GM18868 (cell line): ENCODE data around the gene ZC3H12C.
A peak's percentile ranks its signal among the peaks of the same experiment; 100 is the strongest.
"Not testable (repeated sequence)": the region's sequence is repeated elsewhere in the genome, so short reads cannot be mapped to it uniquely, and the experiment has no call there.

Source experiments
- ATAC-seq: cut with Tn5 transposase; IDR thresholded peaks from one replicate; pipeline ENCODE4 v1.9.1; 2021; ENCODE audit warnings: mild to moderate bottlenecking, moderate library complexity; ENCODE audit not compliant: unreplicated experiment

The ZC3H12C gene

GRCh38 chr11:110092515-110093406 lies at the start of gene ZC3H12C:
Gene ZC3H12C, plus strand, starts transcription at chr11:110093392. Its CDS starts 20 bp downstream, at chr11:110093412.
- peak; percentile 60 for ATAC-seq

DNA sequence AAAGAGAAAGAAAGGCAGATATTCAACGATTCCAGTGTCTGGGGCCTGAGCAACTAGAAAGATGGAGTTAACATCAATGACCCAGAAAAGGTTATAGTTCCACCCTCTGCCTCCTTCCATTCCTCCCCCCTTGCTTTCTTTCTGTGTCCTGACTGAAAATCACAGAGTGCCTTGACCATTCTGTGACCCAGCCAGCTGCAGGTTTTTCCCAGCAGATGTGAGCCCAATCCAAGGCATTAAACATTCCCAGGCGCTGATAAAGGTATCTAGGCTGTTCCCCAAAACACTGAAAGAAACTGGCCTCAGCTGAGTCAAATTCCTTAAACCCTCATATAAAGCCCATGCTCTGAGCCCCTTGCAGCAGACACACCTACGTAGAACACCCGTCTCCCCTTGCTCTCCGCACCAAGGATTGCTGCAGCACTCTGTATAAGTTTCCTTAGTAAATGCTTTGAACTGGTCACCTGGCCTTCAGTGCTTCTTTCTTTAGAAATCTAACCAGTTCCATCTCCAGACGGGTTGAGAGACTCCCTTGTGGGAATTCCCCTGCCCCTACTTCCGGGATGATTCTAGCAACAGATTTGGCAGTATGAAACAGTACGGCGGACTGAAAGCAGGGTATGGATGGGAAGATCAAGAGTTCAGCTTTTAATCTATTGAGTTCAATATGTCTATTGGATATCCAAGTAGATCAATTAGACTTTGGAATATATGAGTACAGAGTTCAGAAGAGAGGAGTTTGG lies 48.8 kb upstream of the ZC3H12C start:
- ATAC-seq, result no peak

GRCh38 chr11:110046775-110047380 lies 46.3 kb upstream of the ZC3H12C start:
- no peak for ATAC-seq

- no peak for ATAC-seq
These were observed 43.5 kb upstream of the ZC3H12C start for GRCh38 chr11:110049501-110050200.

GRCh38 chr11:110050201-110050506 lies 43.0 kb upstream of the ZC3H12C start:
- ATAC-seq, result no peak

DNA sequence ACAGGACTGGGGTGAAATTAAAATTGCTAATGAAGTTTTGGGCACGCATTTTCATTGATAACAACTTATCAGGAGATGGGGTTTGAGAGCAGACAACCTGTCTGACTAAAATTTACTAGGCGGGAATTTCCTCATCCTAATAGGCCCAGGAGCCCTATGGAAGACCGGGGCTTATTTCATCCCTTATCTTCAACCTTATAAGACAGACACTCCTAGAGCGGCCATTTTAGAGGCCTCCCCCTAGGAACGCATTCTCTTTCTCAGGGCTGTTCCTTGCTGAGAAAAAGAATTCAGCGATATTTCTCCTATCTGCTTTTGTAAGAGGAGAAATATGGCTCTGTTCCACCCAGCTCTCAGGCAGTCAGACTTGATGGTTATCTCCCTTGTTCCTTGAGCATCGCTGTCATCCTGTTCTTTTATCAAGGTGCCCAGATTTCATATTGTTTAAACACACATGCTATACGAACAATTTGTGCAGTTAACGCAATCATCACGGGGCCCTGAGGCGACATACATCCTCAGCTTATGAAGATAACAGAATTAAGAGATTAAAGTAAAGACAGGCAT lies 39.3 kb upstream of the ZC3H12C start:
- ATAC-seq, result no peak

DNA sequence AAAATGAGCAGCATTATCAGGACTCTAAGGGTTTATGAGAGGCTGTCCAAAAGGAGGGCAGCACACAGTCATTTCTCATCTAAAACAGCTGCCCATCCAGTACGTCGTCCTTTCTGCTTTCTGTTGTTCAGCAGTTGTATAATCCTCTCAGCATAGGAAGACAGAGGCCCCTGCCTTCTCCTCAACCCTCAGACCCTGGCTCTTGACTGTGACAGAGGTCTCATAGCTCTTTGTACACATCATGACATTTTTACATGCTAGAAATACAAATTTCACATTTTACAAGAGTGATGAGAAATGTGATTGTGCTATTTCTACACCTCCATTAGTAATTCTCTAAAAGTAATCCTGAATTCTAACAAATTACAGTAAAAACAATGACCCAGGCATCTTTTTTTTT lies 36.2 kb upstream of the ZC3H12C start:
- no peak for ATAC-seq

GRCh38 chr11:110059706-110060463 lies 33.3 kb upstream of the ZC3H12C start:
- ATAC-seq, result no peak

- ATAC-seq, result no peak
These were observed 31.9 kb upstream of the ZC3H12C start for GRCh38 chr11:110061296-110061695.

DNA sequence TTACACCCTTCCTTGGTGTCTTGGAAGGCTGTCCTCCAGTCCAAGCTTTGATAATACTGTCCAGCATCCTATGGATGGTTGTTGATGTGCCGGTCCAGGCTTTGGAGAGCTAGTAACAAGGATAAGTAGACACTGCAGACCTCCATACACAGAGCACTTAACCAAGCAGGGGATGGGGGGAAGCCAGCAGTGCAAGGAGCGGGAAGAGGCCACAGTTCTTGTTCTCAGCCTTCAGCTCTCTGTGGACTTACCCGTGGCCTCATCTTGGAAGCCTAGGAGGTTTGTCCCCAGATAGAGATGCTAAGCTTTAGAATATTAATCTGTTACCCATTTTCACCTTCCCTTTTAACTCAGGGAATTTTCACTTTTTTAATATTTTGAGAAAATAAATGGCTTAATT lies 30.9 kb upstream of the ZC3H12C start:
- no peak for ATAC-seq

DNA sequence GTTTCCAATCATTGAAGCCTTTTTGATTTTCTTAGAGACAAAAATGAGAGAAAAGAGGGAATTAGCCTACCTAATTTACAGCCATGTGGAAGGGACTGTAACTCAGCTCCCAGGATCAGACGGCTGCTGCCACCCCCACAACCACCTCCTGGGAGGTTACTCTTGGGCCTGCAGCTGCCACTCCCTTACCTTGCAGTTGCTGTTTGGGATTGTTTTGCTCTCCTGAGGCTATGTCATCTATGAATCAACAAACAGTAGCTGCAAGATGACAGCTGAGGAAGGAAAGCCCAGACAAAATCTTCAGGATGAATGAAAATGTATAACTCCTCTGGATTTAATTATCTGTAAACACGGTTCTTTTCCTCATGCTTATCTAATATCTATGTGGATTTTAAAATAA lies 28.0 kb upstream of the ZC3H12C start:
- ATAC-seq, result no peak

DNA sequence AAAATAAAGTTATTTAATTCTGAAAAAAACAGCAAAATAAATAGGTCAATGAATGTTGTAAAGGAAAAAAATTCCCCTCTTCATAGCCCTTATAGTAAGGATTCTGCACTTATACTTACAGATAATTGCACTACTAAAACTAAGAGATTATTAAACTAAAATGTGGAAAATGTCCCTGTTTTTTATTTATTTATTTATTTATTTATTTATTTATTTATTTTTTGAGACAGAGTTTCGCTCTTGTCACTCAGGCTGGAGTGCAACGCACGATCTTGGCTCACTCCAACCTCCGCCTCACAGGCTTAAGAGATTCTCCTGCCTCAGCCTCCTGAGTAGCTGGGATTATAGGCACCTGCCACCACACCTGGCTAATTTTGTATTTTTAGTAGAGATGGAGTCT lies 25.2 kb upstream of the ZC3H12C start:
- ATAC-seq, result not testable (repeated sequence)

GRCh38 chr11:110069158-110069737 lies 23.9 kb upstream of the ZC3H12C start:
- no peak for ATAC-seq

DNA sequence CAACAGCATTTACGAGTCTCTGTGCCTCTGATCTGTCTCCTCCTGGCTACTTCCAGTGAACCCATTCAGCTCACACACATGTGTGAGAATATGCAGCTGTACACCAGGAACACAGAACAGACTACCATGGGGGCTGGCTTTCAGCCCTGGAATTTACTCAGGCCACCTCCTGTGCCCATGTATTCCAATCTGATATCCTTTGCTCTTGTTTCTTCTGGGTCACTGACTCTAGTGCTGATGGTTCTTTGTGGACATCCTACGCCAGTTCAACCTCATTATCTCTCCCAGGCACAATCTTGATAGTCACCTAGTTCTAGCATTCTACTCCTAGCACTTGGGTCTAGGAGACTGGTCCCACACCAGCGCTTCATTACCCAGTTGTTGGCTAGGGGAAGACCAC lies 23.0 kb upstream of the ZC3H12C start:
- no peak for ATAC-seq

- no peak for ATAC-seq
These were observed 22.0 kb upstream of the ZC3H12C start for GRCh38 chr11:110071197-110071596.

- no peak for ATAC-seq
These were observed 20.3 kb upstream of the ZC3H12C start for GRCh38 chr11:110072930-110073329.

- ATAC-seq, result no peak
These were observed 18.7 kb upstream of the ZC3H12C start for GRCh38 chr11:110074499-110074898.

DNA sequence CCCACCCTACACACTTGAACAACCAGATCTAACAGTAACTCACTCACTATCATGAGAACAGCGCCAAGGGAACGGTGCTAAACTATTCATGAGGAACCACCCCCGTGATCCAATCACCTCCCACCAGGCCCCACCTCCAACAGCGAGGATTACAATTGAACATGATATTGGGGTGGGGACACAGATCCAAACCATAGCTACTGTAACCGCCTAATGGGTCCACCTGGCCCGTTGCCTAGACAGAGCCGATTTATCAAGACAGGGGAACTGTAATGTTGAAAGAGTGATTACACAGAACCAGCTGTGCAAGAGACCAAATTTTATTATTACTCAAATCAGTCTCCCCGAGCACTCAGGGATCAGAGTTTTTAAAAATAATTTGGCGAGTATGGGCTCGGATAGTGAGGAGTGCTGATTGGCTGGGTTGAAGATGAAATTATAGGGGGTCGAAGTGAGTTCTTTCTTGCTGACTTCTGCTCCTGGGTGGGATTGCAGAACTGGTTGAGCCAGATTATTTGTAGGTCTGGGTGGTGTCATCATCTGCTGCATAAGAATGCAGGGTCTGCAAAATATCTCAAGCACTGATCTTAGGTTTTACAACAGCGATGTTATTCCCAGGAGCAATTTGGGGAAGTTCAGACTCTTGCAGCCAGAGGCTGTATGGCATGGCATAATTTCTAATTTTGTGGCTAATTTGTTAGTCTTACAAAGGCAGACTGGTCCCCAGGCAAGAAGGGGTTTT lies 17.9 kb upstream of the ZC3H12C start:
- ATAC-seq, result no peak

DNA sequence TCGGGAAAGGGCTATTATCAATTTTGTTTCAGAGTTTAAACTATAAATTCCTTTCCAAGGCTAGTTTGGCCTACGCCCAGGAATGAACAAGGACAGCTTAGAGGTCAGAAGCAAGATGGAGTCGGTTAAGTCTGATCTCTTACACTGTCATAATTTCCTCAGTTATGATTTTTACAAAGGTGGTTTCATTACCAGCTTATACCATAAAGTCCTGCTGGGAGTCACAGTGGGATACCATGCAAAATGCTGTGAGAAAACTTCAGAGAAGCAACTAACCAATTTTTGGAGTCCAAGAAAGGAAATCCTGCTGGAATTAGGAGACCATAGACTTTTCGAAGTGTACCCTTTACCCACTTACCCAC lies 17.4 kb upstream of the ZC3H12C start:
- no peak for ATAC-seq
